Cardiac muscle cell (in vitro differentiated cells and primary cell): ENCODE results near the gene P3R3URF. TPM values are rescaled to one million over a fixed set of nuclear protein-coding genes. Genes with fewer than 3 reads are reported as not detected.

Source experiments
- DNase-seq, 2 donors: peaks; one replicate each; pipeline versions ENCODE4 v3.0.0 to v3.0.0-alpha.2; 2010 to 2017; ENCODE audit warnings: low read depth in 1 of 2, low spot score in 1 of 2
- H3K27ac ChIP-seq: fragments of 200-600 bp; sonication (generic); 2 replicates; pipeline ENCODE4 v1.5.1; 2016
- H3K27me3 ChIP-seq: fragments of 200-600 bp; sonication (generic); 2 replicates; pipeline ENCODE4 v1.6.0; 2016; ENCODE audit warnings: control low read depth
- H3K36me3 ChIP-seq: fragments of 200-600 bp; sonication (generic); 2 replicates; pipeline ENCODE4 v1.5.1; 2016; ENCODE audit warnings: control low read depth
- H3K4me1 ChIP-seq: fragments of 200-600 bp; sonication (generic); 2 replicates; pipeline ENCODE4 v1.8.1; 2017; ENCODE audit warnings: low read depth, mild to moderate bottlenecking, mixed run types
- H3K4me3 ChIP-seq: fragments of 200-600 bp; sonication (generic); 2 replicates; pipeline ENCODE4 v1.5.1; 2016; ENCODE audit warnings: mild to moderate bottlenecking
- H3K9me3 ChIP-seq: fragments of 200-600 bp; sonication (generic); 2 replicates; pipeline ENCODE4 v1.5.1; 2017; ENCODE audit warnings: low read depth, mild to moderate bottlenecking, control low read depth
- polyA plus RNA-seq: library from polyadenylated mRNA; unstranded; fragments of >200 nt; fragmentation: Nextera tagmentation; extraction: Ambion mirVana; gene quantifications from 2 replicates; pipeline ENCODE4 v1.2.1, GENCODE V29; 2016
- total RNA-seq: library from RNA; depleted of rRNA; stranded (reverse); fragments of >200 nt; gene quantifications from 2 replicates; pipeline ENCODE4 v1.2.3, GENCODE V29; 2016
- TF ChIP-seq, protein P1 (sequence below): IDR thresholded peaks from 2 replicates; pipeline ENCODE4 v1.5.1; 2012; ENCODE audit warnings: low read depth, mild to moderate bottlenecking, low read length

Gene P3R3URF
- total and polyA plus RNA-seq, 2 experiments from 2014 or later: not detected

DNA sequence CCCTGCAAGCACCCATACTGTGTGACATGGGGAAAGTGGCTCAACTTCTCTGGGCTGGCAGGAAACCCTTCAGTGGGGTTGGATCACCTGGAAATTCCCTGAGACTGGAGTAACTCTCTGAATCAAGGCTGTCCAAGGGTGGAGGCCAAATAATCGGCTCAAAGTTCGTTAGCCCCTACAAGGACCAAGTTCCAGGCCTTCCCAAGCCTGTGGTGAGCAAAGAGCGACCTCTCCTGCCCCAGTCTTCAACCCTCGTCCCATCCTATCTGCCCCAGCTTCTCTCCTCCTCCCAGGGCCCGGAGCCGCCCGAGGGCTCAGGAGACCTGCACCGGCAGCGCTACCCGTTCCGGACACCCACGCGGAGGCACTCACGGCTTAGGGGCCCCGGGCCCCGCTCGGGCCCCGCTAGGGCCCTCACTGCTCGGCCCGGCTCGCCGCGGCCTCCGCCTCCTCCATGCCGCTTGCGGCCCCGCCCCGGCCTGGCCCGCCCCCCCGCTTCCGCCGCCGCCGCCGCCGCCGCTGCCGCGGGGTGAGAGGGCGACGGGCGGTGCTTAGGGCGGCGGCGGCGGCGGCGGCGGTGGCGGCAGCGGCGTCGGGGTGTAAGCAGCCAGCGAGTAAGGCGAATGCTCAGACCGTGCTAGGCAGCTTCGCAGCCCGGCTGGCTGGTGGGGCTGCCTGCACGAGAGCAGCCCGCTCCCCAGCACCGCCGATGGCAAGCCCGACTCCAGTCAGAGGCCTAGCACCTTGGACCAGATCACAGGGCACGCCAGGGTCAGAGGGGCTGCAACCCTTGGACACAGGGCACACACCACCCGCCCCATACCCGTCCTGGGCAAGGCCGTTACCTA is 21.9 kb upstream of the P3R3URF start, which contains the start of gene POMGNT1:
POMGNT1 (minus strand) TSS at position 471 of the 848 bp plus-strand sequence. CDS start 613 bp downstream, outside the sequence.
- H3K27me3 ChIP-seq: no peaks in the 10 kb centered on the region
- H3K27ac ChIP-seq: peak within 1 kb of the TSS; percentile 88
- peaks cover 7% of the 10 kb centered on the region for H3K36me3 ChIP-seq
- DNase-seq: peak; percentile 76 to 83
- peaks cover 3% of the 10 kb centered on the region for H3K4me1 ChIP-seq
- peak within 1 kb of the TSS; percentile 89 for H3K4me3 ChIP-seq
- no peaks in the 10 kb centered on the region for H3K9me3 ChIP-seq
- TF ChIP-seq, protein P1, sequence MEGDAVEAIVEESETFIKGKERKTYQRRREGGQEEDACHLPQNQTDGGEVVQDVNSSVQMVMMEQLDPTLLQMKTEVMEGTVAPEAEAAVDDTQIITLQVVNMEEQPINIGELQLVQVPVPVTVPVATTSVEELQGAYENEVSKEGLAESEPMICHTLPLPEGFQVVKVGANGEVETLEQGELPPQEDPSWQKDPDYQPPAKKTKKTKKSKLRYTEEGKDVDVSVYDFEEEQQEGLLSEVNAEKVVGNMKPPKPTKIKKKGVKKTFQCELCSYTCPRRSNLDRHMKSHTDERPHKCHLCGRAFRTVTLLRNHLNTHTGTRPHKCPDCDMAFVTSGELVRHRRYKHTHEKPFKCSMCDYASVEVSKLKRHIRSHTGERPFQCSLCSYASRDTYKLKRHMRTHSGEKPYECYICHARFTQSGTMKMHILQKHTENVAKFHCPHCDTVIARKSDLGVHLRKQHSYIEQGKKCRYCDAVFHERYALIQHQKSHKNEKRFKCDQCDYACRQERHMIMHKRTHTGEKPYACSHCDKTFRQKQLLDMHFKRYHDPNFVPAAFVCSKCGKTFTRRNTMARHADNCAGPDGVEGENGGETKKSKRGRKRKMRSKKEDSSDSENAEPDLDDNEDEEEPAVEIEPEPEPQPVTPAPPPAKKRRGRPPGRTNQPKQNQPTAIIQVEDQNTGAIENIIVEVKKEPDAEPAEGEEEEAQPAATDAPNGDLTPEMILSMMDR: no peak

DNA sequence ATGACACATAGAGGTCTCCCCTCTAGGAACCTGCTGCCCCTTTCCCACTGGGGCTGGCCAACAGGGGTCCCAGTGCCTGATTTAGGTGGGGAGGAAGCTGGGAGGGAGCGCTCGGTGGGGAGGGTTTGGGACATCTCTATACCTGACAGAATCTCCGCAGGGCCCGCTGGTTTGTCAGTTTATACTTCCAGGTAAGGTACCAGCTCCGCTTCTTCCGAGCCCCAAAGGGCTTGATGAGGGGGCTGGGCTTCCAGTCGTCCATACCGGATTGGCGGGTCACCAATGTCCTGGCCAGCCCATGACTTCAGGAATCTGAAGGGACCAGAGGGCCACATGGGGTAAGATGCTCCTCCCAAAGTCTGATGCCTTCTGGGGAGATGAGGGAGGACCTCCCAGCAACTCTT is 21.3 kb upstream of the P3R3URF start:
- Histone ChIP-seq H3K36me3 (peaks cover 13% of the 10 kb centered on the region), H3K27ac (no peak overlapping the region)
- DNase-seq: no peak

DNA sequence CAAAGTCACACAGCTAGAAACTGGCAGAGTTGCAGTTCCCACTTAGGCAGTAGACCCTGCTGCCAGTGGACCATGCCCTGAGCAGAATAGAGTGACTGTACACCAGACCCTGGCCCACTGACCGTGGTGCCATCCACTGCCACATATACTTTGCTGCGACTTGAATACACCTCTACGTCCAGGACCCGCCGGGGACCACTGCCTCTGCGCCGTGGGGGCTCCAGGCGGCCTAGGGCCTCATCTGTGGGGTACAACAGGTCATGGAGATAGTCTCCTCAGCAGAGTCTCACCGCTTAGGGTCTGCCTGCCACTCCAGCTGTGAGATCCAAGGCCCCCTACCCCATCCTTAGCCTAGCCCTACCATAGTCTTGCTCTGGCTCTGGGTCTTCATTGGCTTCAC is 20.3 kb upstream of the P3R3URF start:
- TF ChIP-seq, protein P1: no peak
- no peak overlapping the region for H3K4me3 ChIP-seq
- H3K9me3 ChIP-seq: no peaks in the 10 kb centered on the region

More for the DNA sequence above, 21.3 kb upstream of the P3R3URF start:
- Histone ChIP-seq H3K4me1 (peaks cover 3% of the 10 kb centered on the region), H3K4me3 (peak overlapping the region; percentile 89), H3K9me3 (no peaks in the 10 kb centered on the region), H3K27me3 (no peaks in the 10 kb centered on the region)
- TF ChIP-seq, protein P1: no peak

DNA sequence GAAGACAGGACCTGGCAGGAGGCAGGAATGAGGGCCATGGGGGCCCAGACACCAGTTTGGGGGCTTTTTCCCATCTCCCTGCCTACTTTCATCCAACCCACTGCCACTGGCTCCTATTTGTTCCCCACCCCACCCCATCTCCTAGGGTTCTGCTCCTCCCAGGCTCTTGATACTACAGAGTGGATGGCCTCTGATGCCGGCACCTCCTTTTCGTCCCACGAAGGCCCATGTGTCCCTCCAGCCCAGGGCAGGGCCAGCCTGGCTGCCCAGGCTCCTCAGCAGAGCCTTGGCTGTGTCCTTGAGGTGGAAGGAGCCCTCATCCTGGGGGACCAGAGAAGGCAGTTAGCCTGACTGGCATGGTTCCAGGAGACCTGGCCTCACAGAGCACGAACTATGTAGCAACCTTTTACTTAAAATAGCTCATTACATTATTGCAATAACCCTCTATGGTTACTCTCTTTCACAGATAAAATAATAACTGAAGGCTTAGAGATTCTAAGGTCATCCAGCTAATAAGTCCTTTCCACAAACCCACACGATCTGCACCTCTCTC is 18.4 kb upstream of the P3R3URF start:
- H3K9me3 ChIP-seq: no peaks in the 10 kb centered on the region
- no peak overlapping the region for H3K4me3 ChIP-seq
- no peak overlapping the region for H3K27ac ChIP-seq
- no peak for DNase-seq
- TF ChIP-seq, protein P1: no peak
- no peaks in the 10 kb centered on the region for H3K27me3 ChIP-seq
- H3K4me1 ChIP-seq: peaks cover 3% of the 10 kb centered on the region
- H3K36me3 ChIP-seq: peaks cover 31% of the 10 kb centered on the region

More for the DNA sequence above, 20.3 kb upstream of the P3R3URF start:
- no peak overlapping the region for H3K27ac ChIP-seq
- no peak for DNase-seq
- peaks cover 3% of the 10 kb centered on the region for H3K4me1 ChIP-seq
- H3K36me3 ChIP-seq: peaks cover 21% of the 10 kb centered on the region
- H3K27me3 ChIP-seq: no peaks in the 10 kb centered on the region

DNA sequence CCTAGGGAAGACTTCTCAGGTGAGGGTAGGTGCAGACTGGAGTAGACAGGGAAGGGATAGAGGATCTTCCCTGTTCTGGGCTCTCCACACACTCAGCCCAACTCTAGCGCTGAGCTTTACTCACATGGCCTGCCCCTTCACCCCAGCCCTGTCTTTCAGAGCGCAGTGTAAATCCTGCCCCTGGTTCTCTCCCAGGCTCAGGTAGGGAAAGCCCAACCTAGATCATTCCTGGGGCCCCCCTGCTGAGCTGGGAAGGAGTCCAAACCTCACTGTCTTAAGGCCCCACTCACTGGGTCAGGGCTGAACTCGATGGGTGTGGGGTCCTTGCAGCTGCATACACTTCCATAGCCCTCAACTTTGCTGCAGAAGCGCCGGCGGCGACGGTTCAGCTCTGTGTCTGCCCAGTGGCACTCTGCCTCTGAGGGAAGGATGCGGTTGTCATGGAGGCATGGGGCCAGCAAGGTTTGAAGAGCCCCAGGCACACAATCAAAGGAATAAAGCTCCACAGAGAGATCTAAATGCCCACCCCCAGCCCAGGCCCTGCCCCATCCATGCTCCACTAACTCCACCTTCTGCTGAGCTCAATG is 17.8 kb upstream of the P3R3URF start:
- H3K4me3 ChIP-seq: no peak overlapping the region
- H3K4me1 ChIP-seq: peaks cover 3% of the 10 kb centered on the region
- TF ChIP-seq, protein P1: no peak
- H3K27ac ChIP-seq: no peak overlapping the region
- no peaks in the 10 kb centered on the region for H3K27me3 ChIP-seq
- DNase-seq: no peak
- H3K9me3 ChIP-seq: no peaks in the 10 kb centered on the region
- H3K36me3 ChIP-seq: peaks cover 33% of the 10 kb centered on the region
